HG03442 (cell line): ENCODE results near the gene CFAP206.

ENCODE experiments used
- ATAC-seq: cut with Tn5 transposase; IDR thresholded peaks from one replicate; pipeline ENCODE4 v1.9.1; 2021; ENCODE audit warnings: mild to moderate bottlenecking, moderate library complexity; ENCODE audit not compliant: unreplicated experiment

CFAP206 gene

GRCh38 chr6:87504441-87504840, 96.7 kb downstream of the CFAP206 start:
- ATAC-seq = no peak
